NCI-H128 (cell line): ENCODE measurements around the gene POM121.
"Not testable (repeated sequence)": the region's sequence is repeated elsewhere in the genome, so short reads cannot be mapped to it uniquely, and the experiment has no call there.

Source experiments
- DNase-seq: peaks from one replicate; lab custom pipeline; 2025; ENCODE audit not compliant: unreplicated experiment; lab: John Stamatoyannopoulos, UW

POM121 gene

DNA sequence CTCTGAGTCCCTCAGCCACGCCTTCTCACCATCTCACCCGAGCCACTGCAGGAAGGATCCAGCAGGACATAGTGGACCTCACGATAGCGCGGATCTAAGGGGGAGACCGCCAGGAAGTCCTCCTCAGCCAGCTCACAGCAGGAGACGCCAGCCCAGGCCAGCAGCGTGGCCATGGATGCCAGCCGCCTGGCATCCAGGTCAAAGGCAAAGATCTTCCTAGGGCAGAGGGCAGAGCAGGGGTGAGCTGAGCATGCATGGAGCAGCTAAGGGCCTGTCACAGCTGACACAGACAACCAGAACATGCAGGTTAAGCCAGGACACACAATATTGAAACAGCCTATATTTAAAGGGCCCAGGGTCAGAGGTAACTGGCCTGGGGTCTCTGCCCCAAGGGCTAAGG is 24.4 kb downstream of the POM121 start:
- not testable (repeated sequence) for DNase-seq

DNA sequence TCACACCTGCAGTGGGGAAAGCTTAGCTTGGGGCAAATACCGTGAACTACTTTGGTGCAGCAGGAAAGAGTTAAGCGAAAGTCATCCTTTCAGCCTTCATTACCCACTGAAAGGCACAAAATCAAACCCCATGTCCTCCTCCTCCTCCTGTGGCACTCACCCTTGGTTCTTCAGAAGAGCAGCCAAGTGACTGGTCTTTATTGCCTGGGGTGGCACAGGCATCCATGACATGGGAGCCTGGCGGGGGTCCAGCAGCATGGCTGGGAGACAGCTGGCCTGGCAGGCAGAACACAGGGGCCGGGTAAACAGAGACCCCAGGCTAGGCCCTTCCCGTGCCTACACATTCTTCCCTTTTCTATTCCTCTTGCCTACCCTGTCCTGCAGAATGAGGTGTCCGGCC is 24.8 kb downstream of the POM121 start:
- not testable (repeated sequence) for DNase-seq

DNA sequence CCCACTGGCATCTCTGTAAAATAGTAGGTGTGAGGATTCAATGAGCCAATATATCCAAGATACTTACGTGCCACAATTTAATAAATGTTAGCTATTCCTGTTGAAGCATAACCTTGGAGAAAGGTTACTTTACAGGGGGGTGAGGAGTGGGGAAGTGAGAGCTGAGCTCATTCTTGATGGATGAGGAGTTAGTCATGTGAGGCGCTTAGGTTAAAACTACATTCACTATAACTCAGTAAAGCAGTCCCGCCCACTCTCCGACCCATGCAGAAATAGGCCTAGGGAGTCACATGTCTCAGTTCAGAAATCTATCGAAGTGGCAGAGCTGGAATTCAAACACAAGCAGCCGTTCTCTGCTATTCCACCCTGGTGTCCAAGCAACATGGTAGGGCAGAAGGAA is 25.5 kb downstream of the POM121 start:
- not testable (repeated sequence) for DNase-seq

DNA sequence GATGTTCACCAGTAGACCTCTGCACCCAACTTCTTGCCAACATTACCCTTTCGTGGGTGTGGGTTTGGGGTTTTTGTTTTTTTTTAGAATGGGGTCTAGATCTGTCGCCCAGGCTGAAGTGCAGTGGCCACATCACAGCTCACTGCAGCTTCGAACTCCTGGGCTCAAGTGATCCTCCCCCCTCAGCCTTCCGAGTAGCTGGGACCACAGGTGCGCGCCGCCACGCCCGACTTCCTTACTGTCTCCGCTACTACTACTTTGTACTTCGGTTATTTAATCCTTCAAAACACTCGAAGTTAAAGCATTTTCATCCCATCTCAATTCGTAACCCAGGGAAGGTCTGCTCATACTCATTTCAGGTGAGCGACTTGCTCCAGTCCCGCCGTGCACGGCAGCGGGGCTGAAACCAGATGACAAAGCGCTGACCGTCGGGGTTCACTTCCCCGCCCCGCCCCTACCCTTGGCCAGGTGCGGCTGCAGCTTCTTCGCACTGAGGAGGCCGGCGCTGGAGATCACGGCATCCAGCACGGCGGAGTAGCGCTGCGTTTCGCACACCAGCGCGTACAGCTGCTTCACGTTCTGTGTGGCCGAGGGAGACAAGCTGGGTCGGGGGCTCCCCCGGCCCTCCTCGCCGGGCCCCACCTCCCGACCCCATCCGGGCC is 29.1 kb downstream of the POM121 start:
- DNase-seq: not testable (repeated sequence)

DNA sequence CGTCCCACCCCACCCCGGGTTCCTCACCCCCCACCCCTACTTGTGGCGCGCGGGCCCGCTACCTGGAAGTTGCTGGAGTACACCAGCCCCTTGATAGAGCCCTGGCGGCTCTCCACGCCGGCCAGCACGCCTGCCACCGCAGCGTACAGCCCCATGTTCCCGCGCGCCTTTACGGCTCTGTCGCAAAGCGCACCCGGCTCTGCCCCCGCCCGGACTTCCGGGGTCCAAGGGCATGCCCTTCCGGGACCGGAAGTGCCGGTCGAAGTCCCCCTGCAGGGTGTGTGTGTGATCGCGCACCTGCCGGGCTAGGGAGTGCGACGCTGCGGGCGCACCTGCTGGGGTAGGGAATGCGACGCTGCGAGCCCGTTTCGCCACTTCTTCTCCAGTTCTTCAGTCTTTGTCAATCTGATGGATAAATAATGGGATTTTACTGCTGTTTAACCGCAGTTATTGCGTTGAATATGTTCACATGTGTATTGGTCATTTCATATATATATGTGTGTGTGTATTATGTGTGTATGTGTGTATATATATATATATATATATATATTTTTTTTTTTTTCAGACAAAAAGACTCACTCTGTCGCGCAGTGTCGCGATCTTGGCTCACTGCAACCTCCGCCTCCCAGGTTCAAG is 29.8 kb downstream of the POM121 start:
- not testable (repeated sequence) for DNase-seq

DNA sequence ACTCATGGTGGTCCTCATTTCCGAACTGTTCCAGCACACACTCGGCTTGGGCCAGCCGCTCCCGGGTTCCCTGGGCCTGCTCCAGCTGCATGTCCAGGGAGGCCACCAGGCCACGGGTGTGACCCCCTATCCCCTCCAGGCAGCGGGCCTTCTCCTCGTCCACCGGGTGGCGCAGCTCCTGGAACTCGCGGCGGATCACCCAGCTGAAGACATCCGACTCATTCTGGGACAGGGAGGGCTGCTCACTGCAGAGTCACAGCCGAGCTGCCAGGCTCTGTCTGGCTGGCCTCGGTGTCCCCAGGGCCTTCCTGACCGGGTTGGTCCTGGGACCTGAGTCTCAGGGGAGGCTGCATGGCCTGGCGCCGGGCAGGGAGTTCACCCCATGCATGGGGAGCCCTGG is 35.1 kb downstream of the POM121 start:
- not testable (repeated sequence) for DNase-seq

DNA sequence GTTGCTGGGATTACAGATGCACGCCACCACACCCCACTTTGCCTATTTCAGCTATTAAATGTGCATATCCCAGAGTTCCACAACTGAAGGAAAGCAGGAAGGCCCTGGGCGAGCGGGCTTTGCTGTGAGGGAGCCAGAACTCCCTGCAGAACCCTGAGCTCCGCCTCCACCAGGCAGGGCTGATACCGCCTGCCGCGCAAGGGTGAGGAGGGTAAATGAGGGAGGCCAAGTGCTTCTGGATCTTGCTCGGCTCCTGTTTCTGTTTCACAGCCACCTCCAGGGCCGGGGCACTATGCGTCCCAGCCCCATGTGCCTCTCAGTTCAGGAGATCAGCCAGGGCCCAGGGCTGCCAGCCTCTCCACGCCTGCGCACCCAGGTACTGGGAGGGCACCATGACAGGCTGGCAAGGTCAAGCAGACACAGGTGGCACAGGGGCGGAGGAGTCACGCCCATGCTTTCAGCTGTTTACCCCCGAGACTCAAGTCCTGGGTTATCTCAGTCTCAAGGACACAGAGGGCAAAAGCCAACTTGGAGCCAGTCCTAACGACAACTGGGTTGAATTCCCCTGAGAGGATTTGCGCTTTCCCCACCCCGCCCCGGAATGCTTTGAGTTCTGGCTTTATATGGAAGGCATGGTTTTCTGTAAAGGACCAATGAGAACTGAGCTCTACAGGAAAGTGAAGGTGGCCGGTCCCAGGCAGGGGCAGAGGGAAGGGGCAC is 35.9 kb downstream of the POM121 start:
- not testable (repeated sequence) for DNase-seq

DNA sequence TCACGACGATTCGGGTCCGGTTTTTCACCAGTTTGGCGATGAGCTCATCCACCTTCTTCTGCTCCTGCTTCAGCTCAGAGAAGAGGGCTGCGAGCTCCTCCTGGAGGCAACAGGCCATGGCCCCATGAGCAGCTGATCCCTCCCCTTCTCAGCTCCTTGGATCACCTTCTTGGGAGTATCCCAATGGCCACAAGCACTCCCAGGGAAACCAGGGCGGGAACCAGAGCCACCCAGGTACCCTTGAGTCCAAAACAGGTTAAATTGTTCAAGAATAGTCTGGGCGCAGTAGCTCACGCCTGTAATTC is 36.4 kb downstream of the POM121 start:
- not testable (repeated sequence) for DNase-seq

DNA sequence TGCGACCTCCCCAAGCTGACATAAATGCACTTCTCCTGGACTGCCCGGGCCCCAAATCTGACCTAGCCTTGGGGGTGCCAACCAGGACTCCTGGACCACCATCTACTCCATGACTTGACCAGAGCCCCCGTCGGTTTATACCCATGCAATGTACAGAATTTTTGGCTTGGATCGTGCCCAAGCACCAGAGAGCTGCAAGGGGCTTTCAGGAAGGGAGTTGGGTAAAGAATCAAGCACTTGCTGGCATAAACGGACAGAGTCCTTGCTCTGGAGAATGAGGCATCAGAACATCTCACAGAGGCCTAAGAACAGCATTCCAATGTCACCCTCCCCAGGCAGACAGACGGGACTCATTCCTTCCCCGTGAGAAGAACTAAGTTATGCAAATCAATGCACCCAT is 38.2 kb downstream of the POM121 start:
- not testable (repeated sequence) for DNase-seq

DNA sequence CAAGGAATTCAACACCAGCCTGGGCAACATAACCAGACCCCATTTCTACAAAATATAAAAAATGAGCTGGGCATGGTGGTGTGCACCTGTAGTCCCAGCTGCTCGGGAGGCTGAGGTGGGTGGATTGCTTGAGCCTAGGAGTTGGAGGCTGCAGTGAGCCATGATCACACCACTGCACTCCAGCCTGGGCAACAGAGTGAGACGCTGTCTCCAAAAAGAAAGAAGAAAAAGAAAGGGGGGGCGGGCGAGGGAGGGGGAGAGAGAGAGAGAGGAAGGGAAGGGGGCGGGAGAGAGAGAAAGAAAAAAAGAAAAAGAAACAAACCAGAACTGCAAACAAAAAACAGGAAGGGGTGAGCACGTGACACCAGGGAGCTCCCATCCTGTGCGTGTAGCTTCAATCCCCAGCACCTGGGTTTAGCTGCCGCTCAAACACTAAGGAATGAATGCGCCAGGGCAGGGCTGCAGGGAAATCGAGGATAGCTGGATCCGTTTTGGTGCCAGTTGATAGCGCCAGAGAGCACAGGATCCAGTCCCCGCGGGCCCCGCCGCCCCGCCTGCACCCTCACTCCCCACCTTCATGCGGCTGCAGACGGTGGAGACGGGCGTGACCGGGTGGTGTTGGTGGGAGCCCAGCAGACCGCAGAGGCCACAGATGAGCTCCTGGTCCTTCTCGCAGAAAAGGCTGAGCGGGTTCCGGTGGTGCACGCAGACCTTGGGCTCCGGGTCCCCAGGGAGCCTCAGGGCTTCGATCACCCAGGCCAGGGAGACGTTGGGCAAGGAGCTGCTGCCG is 40.5 kb downstream of the POM121 start:
- not testable (repeated sequence) for DNase-seq

DNA sequence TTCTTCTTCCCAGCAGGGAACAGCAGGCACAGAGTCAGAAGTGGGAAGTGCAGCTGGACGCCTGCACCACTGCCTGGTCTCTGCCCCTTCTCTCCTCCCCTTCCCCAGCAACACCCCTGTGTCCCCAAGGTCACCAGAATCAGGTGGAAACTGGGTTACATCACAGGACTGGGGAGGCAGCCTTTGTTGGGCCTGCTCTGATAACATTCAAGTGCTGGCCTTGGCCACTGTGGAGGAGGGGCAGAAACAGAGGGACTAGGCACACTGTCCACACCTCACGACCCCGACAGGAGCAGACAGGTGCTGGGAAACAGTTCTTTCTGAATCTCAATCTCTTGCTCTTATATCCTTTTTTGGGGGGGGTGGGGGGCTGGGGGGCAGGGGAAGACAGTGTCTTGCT is 42.0 kb downstream of the POM121 start:
- not testable (repeated sequence) for DNase-seq

DNA sequence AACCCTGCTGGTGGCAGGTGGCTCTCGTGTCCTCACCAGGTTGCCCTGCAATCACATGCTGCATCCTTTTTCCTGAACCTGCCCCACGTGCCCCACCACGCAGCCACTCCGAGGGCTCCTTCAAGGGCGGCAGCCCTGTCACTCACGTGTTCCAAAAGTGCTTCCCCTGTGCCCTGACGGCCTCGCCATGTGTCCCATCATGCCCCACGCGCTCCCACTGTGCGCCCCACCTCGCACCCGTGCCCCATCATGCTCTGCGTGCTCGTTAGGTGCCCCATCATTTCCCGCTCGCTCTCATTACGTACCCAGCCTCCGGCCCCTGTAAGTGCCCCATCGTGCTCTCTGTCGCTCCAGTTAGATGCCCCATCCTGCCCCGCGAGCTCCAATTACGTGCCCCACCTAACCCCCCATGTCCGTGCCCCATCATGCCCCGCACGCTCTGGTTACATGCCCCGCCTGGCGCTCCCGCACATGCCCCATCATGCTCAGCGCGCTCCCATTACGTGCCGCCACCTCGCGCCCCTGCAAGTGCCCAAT is 44.2 kb downstream of the POM121 start, which contains the start of gene TRIM74:
Gene TRIM74, minus strand, starts transcription at position 487 of the 537 bp plus-strand sequence. CDS start 3,309 bp downstream, outside the sequence.
- DNase-seq: not testable (repeated sequence)

DNA sequence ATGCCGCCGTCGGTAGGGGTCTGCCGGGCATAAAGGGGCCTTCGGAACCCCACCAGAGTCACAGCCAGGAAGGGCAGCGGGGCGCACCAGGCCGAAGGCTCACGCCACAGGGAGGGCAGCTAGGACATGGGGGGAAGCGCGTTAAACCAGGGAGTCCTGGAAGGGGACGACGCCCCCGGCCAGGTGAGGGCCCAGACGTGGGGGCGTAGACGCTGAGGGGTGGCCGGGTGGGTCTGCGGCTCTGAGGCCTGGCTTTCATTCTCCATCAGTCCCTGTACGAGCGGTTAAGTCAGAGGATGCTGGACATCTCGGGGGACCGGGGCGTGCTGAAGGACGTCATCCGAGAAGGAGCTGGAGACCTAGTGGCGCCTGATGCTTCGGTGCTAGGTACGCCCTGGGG is 44.8 kb downstream of the POM121 start:
- not testable (repeated sequence) for DNase-seq

DNA sequence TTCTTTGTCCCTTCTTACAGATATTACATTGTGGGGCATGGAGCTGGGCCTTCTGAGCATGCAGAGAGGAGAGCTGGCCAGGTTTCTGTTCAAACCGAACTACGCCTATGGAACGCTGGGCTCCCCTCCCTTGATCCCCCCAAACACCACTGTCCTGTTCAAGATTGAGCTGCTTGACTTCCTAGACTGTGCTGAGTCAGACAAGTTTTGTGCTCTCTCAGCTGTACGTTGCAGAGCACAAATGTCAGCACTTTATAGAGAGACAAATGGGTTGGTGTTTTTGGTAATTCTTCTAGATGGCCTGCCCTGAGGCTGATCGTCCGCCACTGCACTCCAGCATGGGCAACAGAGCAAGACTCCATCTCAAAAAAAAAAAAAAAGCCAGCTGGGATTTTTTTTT is 46.6 kb downstream of the POM121 start:
- not testable (repeated sequence) for DNase-seq

DNA sequence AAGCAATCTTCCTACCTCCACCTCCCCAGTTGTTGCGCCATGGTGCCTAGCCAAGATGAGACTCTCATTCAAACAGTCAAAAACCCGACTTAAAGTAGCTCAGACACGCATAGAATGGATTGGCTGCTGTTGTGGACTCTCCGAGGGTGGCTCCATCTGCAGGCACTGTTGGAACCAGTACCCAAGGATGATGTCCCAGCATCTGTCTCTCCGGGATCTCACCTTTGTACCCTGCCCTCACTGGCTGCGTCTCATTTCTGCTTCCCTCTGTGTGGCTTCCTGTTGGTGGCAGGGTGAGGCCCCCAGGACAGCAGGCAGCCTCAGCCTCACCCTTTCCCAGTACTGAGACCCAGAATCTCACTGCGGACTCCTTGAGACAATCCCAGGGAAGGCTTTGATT is 49.9 kb downstream of the POM121 start:
- not testable (repeated sequence) for DNase-seq

DNA sequence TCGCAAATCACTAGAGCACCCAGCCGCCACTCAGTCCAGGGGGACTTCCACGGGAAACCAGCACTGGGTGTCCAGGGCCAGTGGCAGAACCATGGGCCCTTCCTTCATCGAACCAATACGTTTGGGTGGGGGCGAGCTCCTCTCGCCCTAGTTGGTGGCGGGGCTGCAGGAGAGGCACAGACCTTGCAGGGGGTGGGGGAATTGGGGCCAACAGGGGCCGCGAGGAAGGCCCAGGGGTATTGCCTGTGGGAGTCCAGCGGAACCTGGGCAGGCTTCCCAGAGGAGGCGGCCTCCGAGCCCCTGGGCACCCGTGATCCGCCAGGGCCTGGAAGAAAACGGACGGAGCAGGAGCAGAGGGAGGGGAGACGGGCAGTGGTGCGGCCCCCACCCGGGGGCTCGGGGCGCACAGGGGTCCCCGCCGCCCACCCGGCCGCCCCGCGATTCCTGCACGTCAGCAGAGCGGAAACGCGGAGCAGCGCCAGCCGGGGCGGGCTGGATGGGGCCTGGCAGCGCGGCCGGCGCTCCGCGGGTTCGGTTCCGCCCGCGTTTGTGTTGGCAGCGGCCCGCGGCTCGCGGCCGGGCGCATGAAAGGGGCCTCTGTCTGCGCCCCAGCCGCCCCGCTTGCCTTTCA is 50.9 kb downstream of the POM121 start:
- DNase-seq: not testable (repeated sequence)

DNA sequence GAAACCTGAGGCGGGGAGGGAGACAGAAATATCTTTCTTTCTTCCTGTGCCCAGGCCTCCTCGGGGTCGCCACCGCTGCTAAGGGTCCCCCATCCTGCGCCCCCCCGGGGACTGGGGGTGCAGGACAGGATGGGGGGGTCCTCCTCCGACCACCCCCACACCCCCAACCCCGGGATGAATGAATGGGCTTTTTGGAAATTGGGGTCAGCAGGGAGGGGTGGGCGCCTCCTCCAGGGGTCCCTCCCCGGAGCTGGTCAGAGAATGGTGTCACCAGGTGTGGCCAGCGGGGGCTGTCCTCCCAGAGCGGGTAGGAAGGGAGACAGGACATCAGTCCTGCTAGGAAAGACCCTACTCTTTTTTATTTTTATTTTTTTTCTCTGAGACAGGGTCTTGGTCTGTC is 51.5 kb downstream of the POM121 start:
- DNase-seq: not testable (repeated sequence)

DNA sequence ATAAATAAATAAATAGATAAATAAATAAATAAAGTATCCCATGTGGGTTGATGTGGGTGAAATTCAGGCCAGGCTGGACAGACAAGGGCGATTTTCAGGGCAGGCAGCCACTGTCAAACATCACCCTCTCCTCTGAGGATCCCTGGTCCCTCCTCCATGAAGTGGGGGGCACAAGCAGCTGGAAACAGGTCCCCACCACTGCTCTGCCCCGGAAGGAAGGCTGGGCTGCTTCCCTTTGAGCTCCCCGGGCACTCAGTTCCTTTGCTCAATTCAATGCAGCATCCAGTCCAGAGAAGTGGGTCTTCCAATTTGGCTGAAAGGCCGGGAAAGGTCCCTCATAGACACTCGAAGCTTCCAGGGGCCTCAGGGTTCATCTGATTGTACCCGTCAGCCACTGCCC is 55.5 kb downstream of the POM121 start:
- not testable (repeated sequence) for DNase-seq

DNA sequence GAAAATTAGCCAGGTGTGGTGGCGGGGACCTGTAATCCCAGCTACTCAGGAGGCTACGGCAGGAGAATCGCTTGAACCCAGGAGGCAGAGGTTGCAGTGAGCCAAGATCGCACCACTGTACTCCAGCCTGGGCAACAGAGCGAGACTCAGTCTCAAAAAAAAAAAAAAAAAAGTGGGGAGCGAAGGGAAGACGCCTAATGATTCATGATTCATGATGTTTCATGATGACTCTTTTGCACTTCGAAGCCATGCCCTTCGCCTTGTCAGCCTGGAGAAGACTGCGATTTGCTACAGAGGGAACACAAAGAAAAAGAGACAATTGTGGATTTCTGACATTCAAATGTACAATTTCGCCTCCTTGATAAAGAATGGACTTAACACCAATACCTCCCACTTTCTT is 57.2 kb downstream of the POM121 start:
- not testable (repeated sequence) for DNase-seq

DNA sequence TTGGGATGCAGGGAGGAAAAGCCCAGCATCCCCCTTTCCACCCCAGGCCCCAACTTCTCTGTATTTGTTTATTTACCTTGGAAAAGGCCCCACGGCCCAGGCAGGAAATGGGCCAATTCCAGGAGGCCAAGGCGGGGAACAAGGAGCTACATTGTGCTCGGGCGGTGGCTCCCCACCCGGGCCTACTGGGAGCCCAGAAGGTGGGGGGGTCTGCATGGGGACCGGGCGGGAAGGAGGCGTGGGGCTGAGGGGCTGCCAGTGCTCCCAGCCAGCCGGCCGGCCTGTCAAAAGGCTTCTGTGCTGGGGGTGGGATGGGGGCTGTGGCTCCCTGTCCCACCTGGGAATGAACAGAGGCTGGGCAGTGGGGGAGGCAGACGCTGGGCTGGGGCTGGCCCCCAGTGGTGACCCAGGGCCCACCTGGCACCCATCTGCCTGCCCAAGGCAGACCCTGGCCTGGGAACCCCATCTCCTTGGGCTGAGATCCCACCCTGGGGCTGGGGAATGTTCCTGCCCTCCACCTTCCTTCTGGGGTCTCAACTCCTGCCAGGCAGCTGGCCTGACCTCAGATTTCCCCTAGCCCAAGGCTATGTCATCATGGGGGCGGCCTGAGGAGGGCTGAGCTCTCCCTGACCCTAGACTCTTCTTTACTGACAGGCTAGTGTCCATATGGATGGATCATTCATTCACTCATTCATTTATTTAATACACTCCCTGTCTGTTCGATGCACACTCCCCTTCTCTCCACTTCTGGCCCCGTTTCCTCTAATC is 65.4 kb downstream of the POM121 start:
- not testable (repeated sequence) for DNase-seq
